ENCODE measurements around the gene RERE. TPM values are rescaled to one million over a fixed set of nuclear protein-coding genes. Genes with fewer than 3 reads are reported as not detected.

RERE gene
- total RNA-seq, 1 experiment from 2014 or later: 161 TPM

GRCh38 chr1:8506995-8507615, 310.3 kb downstream of the RERE start:
- TF ChIP-seq NR3C1 (CRISPR knock-in tag; conservative IDR thresholded peaks at IDR 0.05; ENCODE audit: low read depth) (no peak), ZSCAN18 (CRISPR knock-in tag; IDR thresholded peaks at IDR 0.05) (no peak), CTCF (IDR thresholded peaks at IDR 0.05) (no peak), RORB (CRISPR knock-in tag; IDR thresholded peaks at IDR 0.05) (no peak)
- Mint-ChIP-seq H3K9me3 (peaks cover 4% of the 10 kb centered on the region; the same call in 1 of the 2 replicates), H3K27me3 (ENCODE audit: low read depth) (no peaks in the 10 kb centered on the region), H3K27ac (peak overlapping the region; percentile 24), H3K4me1 (peaks cover 27% of the 10 kb centered on the region), H3K4me3 (no peak overlapping the region), H3K36me3 (peaks cover 5% of the 10 kb centered on the region)
- DNase-seq (ENCODE audit: low spot score) (no peak), ATAC-seq (no peak; the same call in 1 of the 2 replicates)
- ChIA-PET POLR2A (no interaction called here), CTCF (interaction anchor here (1.2 kb wide), 1 partner anchor 342 kb away, joined by 3 read pairs; no protein-coding TSS in a partner anchor)

GRCh38 chr1:8506456-8506855, 311.0 kb downstream of the RERE start:
- Mint-ChIP-seq H3K4me1 (peaks cover 27% of the 10 kb centered on the region), H3K4me3 (no peak overlapping the region), H3K27ac (no peak overlapping the region; the same call in 1 of the 2 replicates), H3K9me3 (peaks cover 4% of the 10 kb centered on the region; the same call in 1 of the 2 replicates), H3K36me3 (peaks cover 5% of the 10 kb centered on the region), H3K27me3 (ENCODE audit: low read depth) (no peaks in the 10 kb centered on the region)
- ATAC-seq (no peak), DNase-seq (ENCODE audit: low spot score) (no peak)
- no peak for TF ChIP-seq SOX15 (CRISPR knock-in tag; IDR thresholded peaks at IDR 0.05)
- no peak for TF ChIP-seq FOXK1 (CRISPR knock-in tag; IDR thresholded peaks at IDR 0.05)
- no peak for TF ChIP-seq ZBTB43 (CRISPR knock-in tag; IDR thresholded peaks at IDR 0.05)
- no peak for TF ChIP-seq ZNF396 (CRISPR knock-in tag; IDR thresholded peaks at IDR 0.05; ENCODE audit: borderline replicate concordance)
- TF ChIP-seq OVOL2 (CRISPR knock-in tag; IDR thresholded peaks at IDR 0.05; ENCODE audit: borderline replicate concordance): no peak
- no peak for TF ChIP-seq ZNF423 (CRISPR knock-in tag; IDR thresholded peaks at IDR 0.05)
- no peak for TF ChIP-seq USF1 (CRISPR knock-in tag; IDR thresholded peaks at IDR 0.05)
- no peak for TF ChIP-seq EMX1 (CRISPR knock-in tag; IDR thresholded peaks at IDR 0.05)
- no peak for TF ChIP-seq TEAD1 (CRISPR knock-in tag; IDR thresholded peaks at IDR 0.05)
- TF ChIP-seq FOXJ3 (CRISPR knock-in tag; IDR thresholded peaks at IDR 0.05; ENCODE audit: borderline replicate concordance): no peak
- no peak for TF ChIP-seq ERG (CRISPR knock-in tag; IDR thresholded peaks at IDR 0.05)
- TF ChIP-seq ZNF263 (CRISPR knock-in tag; IDR thresholded peaks at IDR 0.05; ENCODE audit: low read depth): no peak
- no peak for TF ChIP-seq ARID4B (CRISPR knock-in tag; IDR thresholded peaks at IDR 0.05; ENCODE audit: borderline replicate concordance)
- TF ChIP-seq JUN (CRISPR knock-in tag; IDR thresholded peaks at IDR 0.05): no peak
- no peak for TF ChIP-seq ZNF281 (CRISPR knock-in tag; IDR thresholded peaks at IDR 0.05)
- no peak for TF ChIP-seq NFE2L1 (CRISPR knock-in tag; IDR thresholded peaks at IDR 0.05)
- no peak for TF ChIP-seq ZNF671 (CRISPR knock-in tag; IDR thresholded peaks at IDR 0.05)
- CTCF ChIA-PET: interaction anchor here (1.2 kb wide), 1 partner anchor 342 kb away, joined by 3 read pairs; no protein-coding TSS in a partner anchor
- POLR2A ChIA-PET: no interaction called here

All from WTC11 (cell line).